ENCODE measurements around the gene FUCA1. TPM values are rescaled to one million over a fixed set of nuclear protein-coding genes. Genes with fewer than 3 reads are reported as not detected.

Gene FUCA1
- total RNA-seq, 1 experiment from 2014 or later = 14.3 TPM

DNA sequence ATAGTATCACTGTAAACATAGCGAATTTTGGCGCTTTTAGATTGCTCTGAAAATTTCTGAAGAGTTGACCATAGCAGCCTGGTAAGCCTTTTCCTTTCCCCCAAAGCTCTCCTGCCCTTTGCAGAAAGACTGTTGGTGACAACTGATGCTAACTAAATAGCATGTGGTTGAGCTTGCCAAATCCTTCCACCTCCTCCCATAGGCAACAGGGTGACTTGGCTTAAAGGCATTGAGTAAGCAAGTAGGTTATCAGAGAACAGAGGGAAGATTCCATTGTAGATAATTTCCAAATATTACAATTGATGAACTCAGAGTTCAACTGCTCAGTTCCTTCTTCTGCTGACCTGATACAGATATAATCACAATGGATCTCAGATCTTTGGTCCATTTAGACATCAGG is 22.9 kb downstream of the FUCA1 start:
- ChIA-PET CTCF (no interaction called here), POLR2A (no interaction called here)
- Histone ChIP-seq H3K27me3 (ENCODE audit: control insufficient read depth, insufficient read depth, low read length) (no peaks in the 10 kb centered on the region), H3K9me3 (ENCODE audit: control insufficient read depth, insufficient read depth, low read depth, low read length) (no peaks in the 10 kb centered on the region), H3K36me3 (ENCODE audit: control insufficient read depth, insufficient read depth, low read length) (no peaks in the 10 kb centered on the region), H3K27ac (ENCODE audit: low read length) (no peak overlapping the region), H3K4me3 (ENCODE audit: low read depth in 2 of 2, low read length in 2 of 2) (no peak overlapping the region), H3K4me1 (ENCODE audit: control insufficient read depth, insufficient read depth, low read length) (no peaks in the 10 kb centered on the region)
- TSS peak; percentile 80 for BruUV-seq (replicated peaks)
- intact Hi-C loops (cut with micrococcal nuclease; ENCODE audit: unreplicated experiment) = no loop called here
- TF ChIP-seq, protein P1, sequence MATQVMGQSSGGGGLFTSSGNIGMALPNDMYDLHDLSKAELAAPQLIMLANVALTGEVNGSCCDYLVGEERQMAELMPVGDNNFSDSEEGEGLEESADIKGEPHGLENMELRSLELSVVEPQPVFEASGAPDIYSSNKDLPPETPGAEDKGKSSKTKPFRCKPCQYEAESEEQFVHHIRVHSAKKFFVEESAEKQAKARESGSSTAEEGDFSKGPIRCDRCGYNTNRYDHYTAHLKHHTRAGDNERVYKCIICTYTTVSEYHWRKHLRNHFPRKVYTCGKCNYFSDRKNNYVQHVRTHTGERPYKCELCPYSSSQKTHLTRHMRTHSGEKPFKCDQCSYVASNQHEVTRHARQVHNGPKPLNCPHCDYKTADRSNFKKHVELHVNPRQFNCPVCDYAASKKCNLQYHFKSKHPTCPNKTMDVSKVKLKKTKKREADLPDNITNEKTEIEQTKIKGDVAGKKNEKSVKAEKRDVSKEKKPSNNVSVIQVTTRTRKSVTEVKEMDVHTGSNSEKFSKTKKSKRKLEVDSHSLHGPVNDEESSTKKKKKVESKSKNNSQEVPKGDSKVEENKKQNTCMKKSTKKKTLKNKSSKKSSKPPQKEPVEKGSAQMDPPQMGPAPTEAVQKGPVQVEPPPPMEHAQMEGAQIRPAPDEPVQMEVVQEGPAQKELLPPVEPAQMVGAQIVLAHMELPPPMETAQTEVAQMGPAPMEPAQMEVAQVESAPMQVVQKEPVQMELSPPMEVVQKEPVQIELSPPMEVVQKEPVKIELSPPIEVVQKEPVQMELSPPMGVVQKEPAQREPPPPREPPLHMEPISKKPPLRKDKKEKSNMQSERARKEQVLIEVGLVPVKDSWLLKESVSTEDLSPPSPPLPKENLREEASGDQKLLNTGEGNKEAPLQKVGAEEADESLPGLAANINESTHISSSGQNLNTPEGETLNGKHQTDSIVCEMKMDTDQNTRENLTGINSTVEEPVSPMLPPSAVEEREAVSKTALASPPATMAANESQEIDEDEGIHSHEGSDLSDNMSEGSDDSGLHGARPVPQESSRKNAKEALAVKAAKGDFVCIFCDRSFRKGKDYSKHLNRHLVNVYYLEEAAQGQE (IDR thresholded peaks at IDR 0.05; ENCODE audit: insufficient read depth in 1 of 2, low read depth in 2 of 2, low read length in 1 of 2) = no peak
- TF ChIP-seq SIN3A (IDR thresholded peaks at IDR 0.05; ENCODE audit: borderline replicate concordance, insufficient read depth, low read depth, low read length) (no peak), TCF7L2 (IDR thresholded peaks at IDR 0.05; ENCODE audit: low read depth, low read length) (no peak), POLR2AphosphoS5 (IDR thresholded peaks at IDR 0.05; ENCODE audit: low read depth, low read length) (no peak)
- TF ChIP-seq, protein P2, sequence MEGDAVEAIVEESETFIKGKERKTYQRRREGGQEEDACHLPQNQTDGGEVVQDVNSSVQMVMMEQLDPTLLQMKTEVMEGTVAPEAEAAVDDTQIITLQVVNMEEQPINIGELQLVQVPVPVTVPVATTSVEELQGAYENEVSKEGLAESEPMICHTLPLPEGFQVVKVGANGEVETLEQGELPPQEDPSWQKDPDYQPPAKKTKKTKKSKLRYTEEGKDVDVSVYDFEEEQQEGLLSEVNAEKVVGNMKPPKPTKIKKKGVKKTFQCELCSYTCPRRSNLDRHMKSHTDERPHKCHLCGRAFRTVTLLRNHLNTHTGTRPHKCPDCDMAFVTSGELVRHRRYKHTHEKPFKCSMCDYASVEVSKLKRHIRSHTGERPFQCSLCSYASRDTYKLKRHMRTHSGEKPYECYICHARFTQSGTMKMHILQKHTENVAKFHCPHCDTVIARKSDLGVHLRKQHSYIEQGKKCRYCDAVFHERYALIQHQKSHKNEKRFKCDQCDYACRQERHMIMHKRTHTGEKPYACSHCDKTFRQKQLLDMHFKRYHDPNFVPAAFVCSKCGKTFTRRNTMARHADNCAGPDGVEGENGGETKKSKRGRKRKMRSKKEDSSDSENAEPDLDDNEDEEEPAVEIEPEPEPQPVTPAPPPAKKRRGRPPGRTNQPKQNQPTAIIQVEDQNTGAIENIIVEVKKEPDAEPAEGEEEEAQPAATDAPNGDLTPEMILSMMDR (IDR thresholded peaks at IDR 0.05) = no peak
- ATAC-seq = no peak
- no peak for DNase-seq (ENCODE audit: low read depth, low spot score)
- in situ Hi-C loops (cut with HindIII; ENCODE audit: low pct_unique_long_range_greater_than_20kb, low sequenced_read_pairs) = no loop called here

DNA sequence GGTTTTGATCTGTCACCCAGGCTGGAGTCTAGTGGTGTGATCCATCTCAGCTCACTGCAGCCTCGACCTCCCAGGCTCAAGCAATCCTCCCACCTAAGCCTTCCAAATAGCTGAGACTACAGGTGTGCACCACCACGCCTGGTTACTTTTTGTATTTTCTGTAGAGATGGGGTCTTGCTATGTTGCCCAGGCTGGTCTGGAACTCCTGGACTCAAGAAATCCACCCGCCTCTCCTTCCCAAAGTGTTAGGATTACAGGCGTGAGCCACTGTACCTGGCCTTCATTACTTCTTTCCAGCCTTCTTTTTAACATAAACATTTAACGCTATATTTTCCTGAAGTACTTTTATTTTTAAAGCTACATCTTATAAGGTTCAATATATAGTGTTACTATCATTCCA is 24.4 kb downstream of the FUCA1 start:
- Histone ChIP-seq H3K27me3 (ENCODE audit: control insufficient read depth, insufficient read depth, low read length) (no peaks in the 10 kb centered on the region), H3K4me1 (ENCODE audit: control insufficient read depth, insufficient read depth, low read length) (no peaks in the 10 kb centered on the region), H3K4me3 (ENCODE audit: low read depth in 2 of 2, low read length in 2 of 2) (no peak overlapping the region), H3K27ac (ENCODE audit: low read length) (no peak overlapping the region), H3K36me3 (ENCODE audit: control insufficient read depth, insufficient read depth, low read length) (no peaks in the 10 kb centered on the region), H3K9me3 (ENCODE audit: control insufficient read depth, insufficient read depth, low read depth, low read length) (no peaks in the 10 kb centered on the region)
- TF ChIP-seq, protein P2 (IDR thresholded peaks at IDR 0.05) = no peak
- no peak for TF ChIP-seq SIN3A (IDR thresholded peaks at IDR 0.05; ENCODE audit: borderline replicate concordance, insufficient read depth, low read depth, low read length)
- TF ChIP-seq POLR2AphosphoS5 (IDR thresholded peaks at IDR 0.05; ENCODE audit: low read depth, low read length) = no peak
- TF ChIP-seq, protein P1 (IDR thresholded peaks at IDR 0.05; ENCODE audit: insufficient read depth in 1 of 2, low read depth in 2 of 2, low read length in 1 of 2) = no peak
- no peak for TF ChIP-seq TCF7L2 (IDR thresholded peaks at IDR 0.05; ENCODE audit: low read depth, low read length)
- CTCF ChIA-PET = no interaction called here
- POLR2A ChIA-PET = no interaction called here
- intact Hi-C loops (cut with micrococcal nuclease; ENCODE audit: unreplicated experiment) (no loop called here), in situ Hi-C loops (cut with HindIII; ENCODE audit: low pct_unique_long_range_greater_than_20kb, low sequenced_read_pairs) (no loop called here)
- ATAC-seq (no peak), DNase-seq (ENCODE audit: low read depth, low spot score) (no peak)
- BruUV-seq (replicated peaks) = no TSS peak
